Ecto neural progenitor cell (in vitro differentiated cells): Measurements from ENCODE around the gene LAPTM5.
"Not testable (repeated sequence)": the region's sequence is repeated elsewhere in the genome, so short reads cannot be mapped to it uniquely, and the experiment has no call there.

Source experiments
- DNase-seq: peaks from one replicate; pipeline ENCODE4 v3.0.0-alpha.2; 2018; ENCODE audit warnings: low spot score

LAPTM5 gene

DNA sequence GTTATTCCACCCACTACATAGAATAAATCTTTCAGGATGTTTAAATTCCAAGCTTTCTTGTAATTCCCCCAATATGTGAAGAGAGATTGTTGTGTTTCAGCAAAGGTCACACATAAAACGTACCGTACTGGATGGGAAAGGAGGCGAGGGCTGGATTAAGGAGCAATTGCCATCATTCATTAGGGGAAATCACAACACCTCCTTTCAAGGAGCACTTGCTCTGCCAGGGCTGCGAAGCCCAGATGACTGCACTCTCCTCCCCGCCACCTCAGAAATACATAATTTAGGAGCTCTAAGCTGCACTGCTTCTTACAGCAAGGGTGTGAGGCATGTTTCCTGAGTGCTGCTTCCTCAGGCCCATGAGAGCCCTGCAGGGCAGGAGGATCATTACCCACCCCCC lies 63.8 kb downstream of the LAPTM5 start:
- DNase-seq, result no peak

DNA sequence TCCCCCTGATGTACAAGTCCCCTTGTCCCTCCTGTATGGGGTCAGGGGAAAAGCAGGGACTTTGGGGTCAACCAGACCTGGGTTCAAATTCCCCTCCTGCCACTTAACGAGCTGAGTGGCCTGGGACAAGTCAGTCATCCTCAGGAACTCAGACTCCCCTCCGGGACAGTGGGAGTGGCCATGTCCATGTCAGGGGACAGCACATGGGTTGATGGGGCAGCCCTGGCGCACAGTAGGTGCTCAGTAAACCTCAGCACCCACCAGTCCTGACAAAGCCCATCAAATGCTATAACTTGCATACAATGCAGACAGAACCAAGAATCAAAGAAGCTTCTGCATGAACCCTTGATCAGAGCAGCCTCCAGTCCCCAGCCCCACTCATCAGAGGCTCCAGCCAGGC lies 64.2 kb downstream of the LAPTM5 start:
- DNase-seq, result no peak

DNA sequence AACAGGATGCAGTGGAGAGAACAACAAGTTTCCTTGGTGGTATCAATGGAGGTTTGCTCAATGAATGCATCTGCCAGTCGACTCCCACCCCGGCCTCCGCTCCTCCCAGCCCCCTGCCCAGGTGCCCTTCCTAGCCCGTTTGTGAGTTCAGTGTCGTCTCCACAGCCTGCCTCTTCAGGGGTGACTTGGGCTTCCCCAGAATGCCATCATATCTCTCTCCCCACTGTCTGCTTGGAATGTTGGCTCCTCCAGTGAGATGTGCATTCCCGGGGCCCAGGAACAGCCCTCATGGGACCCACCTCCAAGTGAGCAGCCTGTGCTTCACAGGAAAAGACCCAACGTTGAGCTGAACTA lies 64.6 kb downstream of the LAPTM5 start:
- DNase-seq, result no peak

DNA sequence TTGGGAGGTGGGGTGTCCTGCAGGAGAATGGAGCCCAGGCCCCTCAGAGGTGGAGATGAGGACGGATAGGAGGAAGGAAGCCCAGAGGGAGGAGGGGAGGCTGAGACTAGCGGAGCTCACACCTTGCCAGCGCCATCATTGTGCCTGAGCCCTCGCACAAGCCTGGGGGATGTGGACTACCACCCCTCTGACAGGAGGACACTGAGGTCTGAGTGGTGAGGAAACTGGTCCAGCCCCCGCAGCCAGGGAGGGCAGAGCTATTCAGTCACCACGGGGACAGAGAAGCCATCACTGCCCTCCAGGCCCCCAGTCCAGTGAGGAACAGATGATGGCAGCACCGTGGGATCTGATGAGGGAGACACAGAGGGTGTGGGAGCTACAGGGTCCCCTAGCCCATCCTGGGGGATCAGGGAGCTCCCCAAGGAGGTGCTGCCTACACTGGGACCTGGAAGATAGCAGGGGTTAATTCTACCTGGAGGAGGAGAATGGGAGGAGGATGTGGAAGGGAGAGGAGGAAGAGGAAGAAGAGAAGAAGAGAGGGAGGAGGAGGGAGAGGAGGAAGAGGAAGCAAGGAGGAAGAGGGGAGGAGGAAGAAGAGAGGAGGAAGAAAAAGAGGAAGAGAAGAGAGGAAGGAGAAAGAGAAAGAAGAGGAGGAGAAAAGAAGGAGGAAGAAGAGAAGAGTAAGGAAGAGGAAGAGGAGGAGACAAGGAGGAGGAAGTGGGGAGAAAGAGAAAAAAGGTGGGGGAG lies 65.2 kb downstream of the LAPTM5 start:
- DNase-seq, result no peak

DNA sequence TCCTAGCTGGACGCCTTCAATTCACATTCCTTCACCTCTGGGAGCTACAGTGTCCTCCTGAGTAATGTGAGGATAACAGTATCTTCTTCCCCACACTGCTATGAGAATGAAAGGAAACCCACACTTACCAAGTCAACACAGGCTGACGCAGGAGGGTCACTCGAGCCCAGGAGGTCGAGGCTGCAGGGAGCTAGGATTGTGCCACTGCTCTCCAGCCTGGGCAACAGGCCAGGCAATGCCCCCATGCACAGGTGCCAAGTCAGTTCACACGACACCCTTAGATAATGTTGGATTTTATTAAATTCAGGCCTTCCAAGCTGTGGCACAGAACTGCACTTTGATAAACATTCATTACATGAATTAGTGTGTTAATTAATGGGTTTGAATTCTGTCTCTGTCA lies 66.1 kb downstream of the LAPTM5 start:
- no peak for DNase-seq

DNA sequence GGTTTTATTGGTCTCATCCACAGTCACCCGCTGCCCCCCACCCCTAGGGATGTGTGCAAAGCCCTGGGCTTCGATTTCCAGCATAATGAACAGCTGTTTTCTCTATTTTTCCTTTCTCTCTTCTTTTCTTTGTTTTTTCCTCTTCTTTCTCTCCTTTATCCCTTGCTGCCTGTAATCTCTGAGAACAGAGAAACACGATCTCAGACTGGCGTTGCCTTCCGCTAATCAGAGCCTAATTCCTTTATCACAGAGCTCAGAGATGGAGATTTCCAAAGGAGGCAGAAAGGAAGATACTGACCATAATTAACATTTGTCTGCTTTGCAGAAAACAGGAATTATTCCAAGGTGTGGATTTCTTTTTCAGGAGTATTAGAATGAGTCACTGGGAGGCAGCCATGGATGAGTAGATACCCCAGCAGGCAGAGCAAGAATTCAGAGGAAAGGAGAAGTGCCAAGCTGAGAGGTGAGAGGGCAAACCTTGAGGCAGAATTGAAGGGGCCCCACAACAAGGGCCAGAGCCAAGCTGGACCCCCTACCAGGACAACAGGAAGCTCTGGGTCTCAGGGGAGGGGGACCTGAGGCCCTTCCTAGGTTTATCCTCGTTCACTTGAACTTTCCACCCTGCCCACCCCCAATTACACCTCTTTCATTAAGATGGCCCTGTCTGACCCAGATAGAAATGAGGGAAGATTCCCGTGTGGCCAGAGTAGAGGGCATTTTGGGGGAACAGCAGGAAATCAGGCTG lies 67.5 kb downstream of the LAPTM5 start:
- no peak for DNase-seq

DNA sequence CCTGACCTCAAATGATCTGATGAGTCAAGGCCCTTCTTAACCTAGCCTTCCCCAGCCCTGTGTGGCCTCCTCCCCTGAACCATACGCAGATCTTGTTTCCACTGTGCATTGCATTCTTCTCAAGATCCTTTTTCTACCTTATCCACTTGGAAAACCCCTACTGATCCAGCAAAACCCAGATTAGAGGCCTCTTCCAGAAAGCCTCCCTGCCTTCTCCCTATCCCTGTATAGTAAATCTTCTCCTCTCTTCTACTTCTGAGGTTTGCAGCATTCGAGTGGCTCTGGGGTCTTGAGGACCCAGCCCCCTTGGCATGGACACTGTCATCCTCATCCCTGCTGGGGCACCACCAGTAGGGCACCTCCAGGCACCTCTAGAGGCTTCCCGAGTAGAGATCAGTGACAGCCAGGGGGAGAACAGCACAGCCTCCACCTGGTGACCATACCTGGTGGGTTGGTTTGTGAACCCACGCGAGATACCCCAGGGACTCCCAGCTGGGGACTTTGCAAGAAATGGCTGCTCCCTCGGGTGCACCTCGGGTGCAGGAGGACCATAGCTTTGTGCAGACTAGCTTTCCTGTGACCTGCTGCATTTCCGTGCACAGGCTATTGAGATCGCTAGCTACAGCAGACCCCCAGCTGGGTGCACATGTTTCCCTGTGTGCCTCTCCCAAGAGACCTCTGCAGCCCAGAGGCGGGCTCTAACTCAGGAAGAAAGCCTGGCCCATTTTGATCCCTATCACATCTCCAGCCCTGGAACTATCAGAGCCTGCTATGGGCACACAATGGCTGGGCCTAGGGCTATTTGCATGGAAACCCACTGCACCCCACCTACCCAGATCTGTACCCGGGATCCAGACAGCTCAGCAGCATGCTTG lies 68.4 kb downstream of the LAPTM5 start:
- no peak for DNase-seq

DNA sequence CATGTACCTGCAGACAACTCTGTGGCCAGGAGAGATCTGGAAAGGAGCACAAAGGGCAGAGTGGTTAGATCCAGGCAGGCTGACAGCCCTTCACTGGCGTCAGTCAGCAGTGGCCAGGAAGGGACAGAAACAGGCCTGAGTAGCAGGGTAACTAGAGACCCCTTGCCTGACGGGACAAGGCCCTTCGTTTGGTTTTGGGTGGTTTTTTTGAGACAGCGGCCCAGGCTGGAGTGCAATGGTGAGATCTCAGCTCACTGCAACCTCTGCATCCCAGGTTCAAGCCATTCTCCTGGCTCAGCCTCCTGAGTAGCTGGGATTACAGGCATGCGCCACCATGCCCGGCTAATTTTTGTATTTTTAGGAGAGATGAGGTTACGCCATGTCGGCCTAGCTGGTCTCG lies 69.1 kb downstream of the LAPTM5 start:
- DNase-seq, result not testable (repeated sequence)

DNA sequence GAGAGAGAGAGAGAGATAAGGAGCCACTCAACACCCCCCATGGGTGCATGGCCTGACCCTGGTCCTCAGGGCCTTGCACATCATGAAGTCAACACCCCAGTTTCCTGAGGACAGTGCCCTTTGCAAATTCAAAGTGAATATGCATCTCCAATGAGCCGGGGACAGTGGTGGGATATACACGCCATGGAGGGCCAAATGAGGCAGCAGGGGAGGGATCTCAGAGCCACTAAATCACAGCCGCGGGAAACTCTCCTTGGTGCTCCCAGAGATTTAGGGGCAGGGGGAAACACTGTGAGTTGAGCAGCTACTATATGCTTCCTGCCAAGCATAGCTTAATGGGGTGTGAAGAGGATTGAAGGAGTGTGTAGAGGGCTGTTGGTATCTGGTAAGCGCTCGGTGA lies 69.7 kb downstream of the LAPTM5 start:
- DNase-seq, result no peak

DNA sequence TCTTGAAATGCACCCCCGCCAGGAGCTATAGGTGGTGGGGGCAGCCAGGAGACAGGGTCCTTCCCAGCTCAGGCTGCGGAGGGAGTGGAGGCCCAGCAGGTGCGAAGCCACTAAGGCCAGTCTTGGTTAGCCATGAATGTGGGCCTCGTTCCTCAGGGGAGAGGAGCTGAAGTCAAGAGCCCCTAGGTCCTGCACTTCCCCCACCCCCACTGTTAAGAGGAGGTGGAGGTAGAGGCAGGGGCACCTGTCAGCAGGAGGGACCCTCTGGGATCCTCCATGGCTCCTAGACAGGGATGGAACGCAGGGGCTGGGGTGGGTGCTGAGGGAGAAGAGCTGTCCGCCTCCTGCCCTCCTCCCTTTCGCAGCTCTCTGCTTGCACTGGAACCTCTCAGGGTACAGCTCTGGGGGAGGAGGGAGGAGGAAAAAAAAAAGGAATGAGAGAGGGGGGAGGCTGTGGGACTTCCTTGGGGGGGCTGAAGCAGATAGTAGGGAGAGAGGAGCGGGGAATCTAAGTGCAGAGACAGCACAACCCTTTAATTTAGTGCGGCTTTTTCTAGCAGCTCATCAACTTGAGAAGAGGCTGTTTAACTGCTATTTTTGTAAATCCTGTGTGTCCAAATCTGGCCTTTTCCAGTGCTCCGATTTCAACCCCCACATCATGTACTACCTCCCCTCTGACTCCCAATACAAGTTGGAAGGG lies 71.2 kb downstream of the LAPTM5 start:
- DNase-seq, result no peak

DNA sequence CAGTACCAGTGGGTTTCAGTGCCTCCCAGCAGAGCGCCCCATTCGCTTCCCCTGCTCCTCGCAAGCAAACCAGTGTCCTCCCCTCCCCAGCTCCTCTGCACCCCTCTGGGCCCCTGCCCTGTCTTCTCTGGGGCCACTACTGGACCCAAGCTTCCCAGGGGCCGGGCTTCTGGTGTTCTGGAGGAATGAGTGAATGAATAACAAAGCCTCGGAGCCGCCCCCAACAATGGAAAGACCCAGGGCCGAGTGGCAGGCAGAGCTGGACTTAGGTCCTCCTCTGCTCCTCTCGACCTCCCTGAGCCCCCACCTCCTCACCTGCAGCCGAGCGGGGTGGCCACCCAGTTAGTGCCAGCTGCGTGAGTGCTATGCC lies 71.8 kb downstream of the LAPTM5 start:
- DNase-seq, result no peak

DNA sequence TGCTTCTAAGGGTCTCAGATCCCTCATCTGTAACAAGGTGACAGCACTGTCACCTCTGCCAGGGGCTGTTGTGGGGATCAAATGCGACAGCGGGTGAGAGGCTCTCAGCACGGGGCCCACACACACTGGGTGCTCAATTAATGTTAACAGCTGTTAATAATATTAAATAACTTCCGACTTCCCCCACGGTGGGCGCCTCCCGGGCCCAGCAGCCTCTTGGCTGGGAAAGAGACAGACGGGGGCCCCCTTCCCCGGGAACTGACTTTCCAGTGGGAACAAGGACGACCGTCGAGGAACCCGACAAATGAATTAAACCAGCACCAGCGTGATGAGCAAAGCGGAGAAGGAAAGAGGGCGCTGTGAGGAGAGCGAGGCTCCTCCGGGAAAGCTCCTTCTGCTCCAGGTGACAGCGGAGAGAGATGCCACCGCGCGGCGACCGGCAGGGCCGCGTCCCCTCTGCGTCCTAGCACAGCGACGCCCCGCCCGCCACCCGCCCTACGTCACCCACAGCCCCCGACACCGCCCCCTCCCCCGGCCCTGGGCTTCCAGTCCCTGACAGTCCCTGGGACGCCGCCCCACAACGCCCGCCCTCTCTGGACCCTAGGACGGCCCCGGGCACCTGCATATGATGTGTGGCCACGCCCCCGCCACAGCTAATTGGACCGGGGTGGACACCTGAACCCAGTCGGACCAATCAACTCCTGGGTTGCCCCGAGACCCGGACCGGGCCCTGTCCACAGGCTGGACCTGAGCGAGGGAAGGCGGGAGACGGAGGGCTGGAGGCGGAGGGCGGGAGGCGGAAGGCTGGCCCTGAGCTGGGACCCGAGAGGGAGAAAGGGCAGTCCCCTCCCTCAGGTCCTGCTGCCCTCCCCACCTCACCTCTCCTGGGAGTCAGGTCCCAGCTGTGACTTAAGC lies 72.4 kb downstream of the LAPTM5 start:
- DNase-seq, result peak; percentile 98

DNA sequence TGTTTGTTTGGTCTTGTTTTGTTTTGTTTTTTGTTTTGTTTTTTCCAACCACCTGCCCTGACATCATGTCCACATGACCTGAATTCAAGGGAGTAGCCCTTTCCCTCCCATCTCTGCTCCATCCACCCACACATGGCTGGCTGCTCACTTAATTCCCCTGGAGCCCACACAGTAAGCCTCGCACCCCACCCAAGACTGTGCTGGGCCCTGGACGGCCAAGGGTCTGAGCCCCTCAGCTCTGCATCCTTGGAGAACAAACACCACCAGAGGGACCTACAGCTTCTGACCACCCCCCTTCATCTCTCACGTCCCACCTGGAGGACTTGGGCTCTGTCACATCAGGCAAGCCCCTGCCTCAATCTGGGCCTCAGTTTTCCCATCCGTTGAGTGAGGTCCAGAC lies 73.3 kb downstream of the LAPTM5 start:
- DNase-seq, result no peak

DNA sequence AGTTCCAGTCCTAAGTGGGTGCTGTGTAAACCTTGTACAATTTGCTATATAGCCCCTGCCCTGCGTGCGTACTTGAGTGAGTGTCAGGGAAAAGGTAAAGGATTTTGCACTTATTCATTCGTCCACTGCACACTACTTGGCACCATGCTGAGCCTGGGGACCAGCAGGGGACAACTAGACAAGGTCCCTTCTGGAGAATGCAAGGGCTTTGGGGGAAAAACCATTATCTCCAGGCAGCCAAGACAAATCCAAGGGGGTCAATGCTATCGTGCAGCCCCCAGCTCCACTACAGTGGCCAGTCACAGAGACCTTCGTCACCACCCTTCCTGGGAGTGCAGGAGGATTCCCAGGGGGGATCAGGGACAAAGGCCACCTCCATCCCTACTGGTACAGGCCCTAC lies 73.9 kb downstream of the LAPTM5 start:
- DNase-seq, result no peak
